HCT116 (cell line): ENCODE results near the gene PCDHGB4. TPM values are rescaled to one million over a fixed set of nuclear protein-coding genes. Genes with fewer than 3 reads are reported as not detected.
A peak's percentile ranks its signal among the peaks of the same experiment; 100 is the strongest.

Source experiments
- ATAC-seq: fragments of 200-7000 bp; cut with Tn5 transposase; 2 replicates; pipeline ENCODE4 v1.9.1; 2020; ENCODE audit warnings: mild to moderate bottlenecking, moderate library complexity
- BruUV-seq: library from RNA; stranded (reverse); fragments of 400-500 nt; replicated peaks from 2 replicates; lab custom pipeline; 2021; lab: Mats Ljungman, UMichigan
- CTCF ChIA-PET: fragments of 300-600 bp; sonication (Branson Sonifier 250); formaldehyde crosslinking; loops from one replicate; lab custom pipeline; 2021; ENCODE audit warnings: antibody characterized with exemption; lab: Charles Lee
- POLR2A ChIA-PET: fragments of 300-600, 350-600 bp; sonication (Branson Sonifier 250); formaldehyde crosslinking; loops from one replicate; lab custom pipeline; 2021; ENCODE audit warnings: antibody characterized with exemption; lab: Charles Lee
- RAD21 ChIA-PET, 2 experiments: fragments of 300-600 bp; sonication (Branson Sonifier 250); formaldehyde crosslinking; loops; one replicate each; lab custom pipeline; 2023; ENCODE audit warnings: low total read pairs in 2 of 2; ENCODE audit not compliant: uncharacterized antibody in 2 of 2, unreplicated experiment in 2 of 2, low non-redundant PET in 1 of 2; lab: Charles Lee
- DNase-seq: peaks from one replicate; pipeline ENCODE4 v3.0.0-alpha.2; 2010; ENCODE audit warnings: low read depth, low spot score
- H2AFZ ChIP-seq: fragments of 200-600 bp; shearing (Covaris generic), sonication (generic); 2 replicates; pipeline ENCODE4 v1.6.1; 2017; ENCODE audit warnings: low read depth, mixed run types, mixed read lengths, antibody characterized with exemption, low read length; ENCODE audit not compliant: poor library complexity, severe bottlenecking
- H3K27ac ChIP-seq: 2 replicates; pipeline ENCODE4 v1.5.1; 2012; ENCODE audit warnings: low read depth, low read length
- H3K27me3 ChIP-seq: fragments of 200-600 bp; sonication (generic); 2 replicates; pipeline ENCODE4 v1.6.1; 2016; ENCODE audit warnings: mixed run types, low read length, mixed read lengths; ENCODE audit not compliant: insufficient read depth
- H3K36me3 ChIP-seq, 2 experiments: fragments of 200-500 bp in 1 of 2; fragments of 200-600 bp in 1 of 2; sonication (Bioruptor generic) in 1 of 2; sonication (generic) in 1 of 2; 2 replicates each; pipeline versions ENCODE4 v1.5.1 to v1.6.1; 2014 to 2016; ENCODE audit warnings: low read length in 2 of 2, inconsistent platforms in 1 of 2, mixed read lengths in 1 of 2, mixed run types in 1 of 2; ENCODE audit not compliant: insufficient read depth in 2 of 2, control insufficient read depth in 1 of 2
- H3K4me1 ChIP-seq, 2 experiments: fragments of 200-600 bp in 1 of 2; sonication (generic) in 1 of 2; 2 replicates each; pipeline versions ENCODE4 v1.5.1 to v1.6.1; 2012 to 2017; ENCODE audit warnings: low read length in 2 of 2, inconsistent platforms in 1 of 2, mild to moderate bottlenecking in 1 of 2, mixed read lengths in 1 of 2, mixed run types in 1 of 2, moderate library complexity in 1 of 2; ENCODE audit not compliant: insufficient read depth in 2 of 2, control insufficient read depth in 1 of 2
- H3K4me2 ChIP-seq: fragments of 200-600 bp; sonication (generic); 2 replicates; pipeline ENCODE4 v1.6.1; 2017; ENCODE audit warnings: mixed run types, low read length, mixed read lengths
- H3K4me3 ChIP-seq, 2 experiments: fragments of 200-600 bp in 1 of 2; sonication (generic) in 1 of 2; replicated peaks in 1 of 2; 2 replicates each; pipeline ENCODE4 v1.5.1; 2011 to 2016; ENCODE audit warnings: low read length in 2 of 2, control low read depth in 1 of 2, low read depth in 1 of 2, mild to moderate bottlenecking in 1 of 2, mixed read lengths in 1 of 2, mixed run types in 1 of 2
- H3K79me2 ChIP-seq: fragments of 200-600 bp; sonication (generic); 2 replicates; pipeline ENCODE4 v1.6.1; 2017; ENCODE audit warnings: mild to moderate bottlenecking, mixed run types, low read length, moderate library complexity, mixed read lengths; ENCODE audit not compliant: insufficient read depth
- H3K9ac ChIP-seq: fragments of 200-600 bp; sonication (generic); 2 replicates; pipeline ENCODE4 v1.6.1; 2016; ENCODE audit warnings: low read length, mixed read lengths
- H3K9me2 ChIP-seq: fragments of 200-600 bp; sonication (generic), shearing (Covaris generic); 2 replicates; pipeline ENCODE4 v1.6.1; 2017; ENCODE audit warnings: mixed run types, mild to moderate bottlenecking, moderate library complexity; ENCODE audit not compliant: insufficient read depth
- H3K9me3 ChIP-seq, 2 experiments: fragments of 200-500 bp in 1 of 2; fragments of 200-600 bp in 1 of 2; sonication (Bioruptor generic) in 1 of 2; sonication (generic) in 1 of 2; 2 replicates each; pipeline ENCODE4 v1.6.1; 2014 to 2017; ENCODE audit warnings: low read length in 2 of 2, mixed read lengths in 2 of 2, inconsistent platforms in 1 of 2, low read depth in 1 of 2, mild to moderate bottlenecking in 1 of 2, mixed run types in 1 of 2, moderate library complexity in 1 of 2; ENCODE audit not compliant: control insufficient read depth in 1 of 2, insufficient read depth in 1 of 2
- H4K20me1 ChIP-seq: fragments of 200-600 bp; sonication (generic), shearing (Covaris generic); 2 replicates; pipeline ENCODE4 v1.6.1; 2017; ENCODE audit warnings: mixed run types, mild to moderate bottlenecking, moderate library complexity; ENCODE audit not compliant: insufficient read depth
- CBX3 ChIP-seq: IDR thresholded peaks from 2 replicates; pipeline ENCODE4 v1.6.1; 2012; ENCODE audit warnings: low read depth
- CEBPB ChIP-seq: IDR thresholded peaks from 2 replicates; pipeline ENCODE4 v1.6.1; 2012; ENCODE audit warnings: low read depth
- CTCF ChIP-seq, 3 experiments: fragments of 200-600 bp in 1 of 3; sonication (generic) in 1 of 3; IDR thresholded peaks in 2 of 3; conservative IDR thresholded peaks in 1 of 3; 2 replicates each; pipeline ENCODE4 v1.5.1; 2012 to 2017; ENCODE audit warnings: low read depth in 2 of 3, low read length in 2 of 3, antibody characterized with exemption in 1 of 3, borderline replicate concordance in 1 of 3, control low read depth in 1 of 3, mild to moderate bottlenecking in 1 of 3, mixed read lengths in 1 of 3, mixed run types in 1 of 3, moderate library complexity in 1 of 3; ENCODE audit not compliant: insufficient read depth in 1 of 3
- EGR1 ChIP-seq: IDR thresholded peaks from 2 replicates; pipeline ENCODE4 v1.6.1; 2012; ENCODE audit warnings: low read depth
- ELF1 ChIP-seq: IDR thresholded peaks from 2 replicates; pipeline ENCODE4 v1.6.1; 2012; ENCODE audit warnings: low read depth, borderline replicate concordance
- EZH2 ChIP-seq: fragments of 200-600 bp; sonication (generic); IDR thresholded peaks from 2 replicates; pipeline ENCODE4 v1.6.1; 2017; ENCODE audit warnings: antibody characterized with exemption, mixed run types
- EZH2phosphoT487 ChIP-seq: fragments of 200-600 bp; IDR thresholded peaks from 2 replicates; pipeline ENCODE4 v1.6.1; 2018; ENCODE audit warnings: antibody characterized with exemption, borderline replicate concordance
- JUND ChIP-seq: IDR thresholded peaks from 2 replicates; pipeline ENCODE4 v1.6.1; 2012
- POLR2A ChIP-seq: IDR thresholded peaks from 2 replicates; pipeline ENCODE4 v1.7.0; 2011; ENCODE audit warnings: borderline replicate concordance; ENCODE audit not compliant: insufficient read depth, insufficient read length; ENCODE audit errors: extremely low read depth
- RAD21 ChIP-seq: IDR thresholded peaks from 2 replicates; pipeline ENCODE4 v1.6.1; 2012; ENCODE audit warnings: low read depth, mild to moderate bottlenecking
- REST ChIP-seq: IDR thresholded peaks from 2 replicates; pipeline ENCODE4 v1.6.1; 2012; ENCODE audit warnings: low read depth
- SP1 ChIP-seq: IDR thresholded peaks from 2 replicates; pipeline ENCODE4 v1.6.1; 2012; ENCODE audit warnings: low read depth
- SRF ChIP-seq: IDR thresholded peaks from 2 replicates; pipeline ENCODE4 v1.6.1; 2012; ENCODE audit warnings: low read depth
- TCF7L2 ChIP-seq: IDR thresholded peaks from 2 replicates; pipeline ENCODE4 v1.7.0; 2011; ENCODE audit warnings: borderline replicate concordance, inconsistent platforms; ENCODE audit not compliant: insufficient read depth, insufficient read length; ENCODE audit errors: extremely low read depth
- YY1 ChIP-seq: IDR thresholded peaks from 2 replicates; pipeline ENCODE4 v1.6.1; 2011; ENCODE audit warnings: low read length, low read depth, moderate library complexity, mild to moderate bottlenecking; ENCODE audit not compliant: insufficient replicate concordance; ENCODE audit errors: extremely low read depth
- ZBTB33 ChIP-seq: IDR thresholded peaks from 2 replicates; pipeline ENCODE4 v1.6.1; 2011; ENCODE audit warnings: mild to moderate bottlenecking, low read length, moderate library complexity; ENCODE audit not compliant: insufficient replicate concordance; ENCODE audit errors: extremely low read depth
- ZNF274 ChIP-seq: fragments of 200-500 bp; sonication (Bioruptor generic); IDR thresholded peaks from 2 replicates; pipeline ENCODE4 v1.6.1; 2014; ENCODE audit warnings: mild to moderate bottlenecking, low read depth, low read length, inconsistent platforms
- intact Hi-C: fragments of 100-400 bp; cut with micrococcal nuclease; formaldehyde crosslinking; loops from 2 replicates; pipeline ENCODE4 v1.10.0; 2022
- total RNA-seq: library from RNA; stranded (reverse); gene quantifications from one replicate; pipeline ENCODE4 v1.2.1, GENCODE V29; 2021; ENCODE audit not compliant: unreplicated experiment

Gene PCDHGB4
- total RNA-seq, 1 experiment from 2014 or later: not detected

GRCh38 chr5:141343242-141343952 is 44.1 kb upstream of the PCDHGB4 start, which contains the start of gene PCDHGA3:
TSS of gene PCDHGA3 (plus strand) at chr5:141343829. CDS start at chr5:141344034, 205 bp downstream.
- no peaks in the 10 kb centered on the region for H3K27me3 ChIP-seq
- BruUV-seq: no TSS peak
- no peaks in the 10 kb centered on the region for H3K9me2 ChIP-seq
- H3K79me2 ChIP-seq: no peaks in the 10 kb centered on the region
- H3K27ac ChIP-seq: no peak within 1 kb of the TSS
- no peak within 1 kb of the TSS for H3K9ac ChIP-seq
- H2AFZ ChIP-seq: no peak within 1 kb of the TSS
- H3K9me3 ChIP-seq: peaks cover 4% of the 10 kb centered on the region in 2 experiments; a peak in 2 of 4 replicates
- DNase-seq: no peak
- TF ChIP-seq JUND: no peak
- no peak for TF ChIP-seq ZBTB33
- TF ChIP-seq RAD21: peak; percentile 19; the same call in 1 of the 2 replicates
- TF ChIP-seq YY1: no peak
- TF ChIP-seq SRF: no peak
- no peak for TF ChIP-seq ELF1
- TF ChIP-seq REST: no peak
- no peak for TF ChIP-seq EGR1
- no peak for TF ChIP-seq TCF7L2
- TF ChIP-seq CEBPB: no peak
- peak in 2 of 3 experiments; percentile 15 to 31; a peak in 2 of 6 replicates for TF ChIP-seq CTCF (IDR thresholded peaks at IDR 0.05 in 2 of 3, conservative IDR thresholded peaks at IDR 0.05 in 1 of 3; ENCODE audit: borderline replicate concordance in 1 of 3, insufficient read depth in 1 of 3, low read depth in 2 of 3, low read length in 2 of 3)
- TF ChIP-seq EZH2: no peak
- no peak for TF ChIP-seq CBX3
- TF ChIP-seq POLR2A: no peak
- no peak for TF ChIP-seq EZH2phosphoT487
- no peak for TF ChIP-seq ZNF274
- no peak for TF ChIP-seq SP1
- TF ChIP-seq, all 23 proteins: peak for 2
- Histone ChIP-seq H3K36me3 (no peaks in the 10 kb centered on the region), H3K4me3 (no peak within 1 kb of the TSS), H3K4me1 (no peaks in the 10 kb centered on the region), H4K20me1 (no peaks in the 10 kb centered on the region), H3K4me2 (no peak within 1 kb of the TSS)
- ChIA-PET RAD21 (no interaction called here), POLR2A (no interaction called here), CTCF (no interaction called here)
- no peak for ATAC-seq
- intact Hi-C loops: no loop called here
